SK-N-DZ (cell line): Measurements from ENCODE around the gene PRKCH.

Experiments
- DNase-seq: peaks from one replicate; pipeline ENCODE4 v3.0.0-alpha.2; 2015; ENCODE audit warnings: low spot score

The PRKCH gene

GRCh38 chr14:61531465-61532122 lies 210.2 kb downstream of the PRKCH start:
- no peak for DNase-seq

- DNase-seq = no peak
These were observed 210.7 kb downstream of the PRKCH start for GRCh38 chr14:61532123-61532505.

GRCh38 chr14:61532763-61533162 lies 211.4 kb downstream of the PRKCH start:
- DNase-seq = no peak

- no peak for DNase-seq
These were observed 212.3 kb downstream of the PRKCH start for GRCh38 chr14:61533513-61534255.

- no peak for DNase-seq
These were observed 213.7 kb downstream of the PRKCH start for GRCh38 chr14:61535032-61535431.

GRCh38 chr14:61535458-61535857 lies 214.1 kb downstream of the PRKCH start:
- no peak for DNase-seq

- no peak for DNase-seq
These were observed 215.5 kb downstream of the PRKCH start for GRCh38 chr14:61536661-61537562.

GRCh38 chr14:61537563-61538463 lies 216.4 kb downstream of the PRKCH start:
- no peak for DNase-seq

GRCh38 chr14:61538464-61539022 lies 217.2 kb downstream of the PRKCH start:
- DNase-seq = no peak

- no peak for DNase-seq
These were observed 218.3 kb downstream of the PRKCH start for GRCh38 chr14:61539631-61540030.

- DNase-seq = no peak
These were observed 219.6 kb downstream of the PRKCH start for GRCh38 chr14:61540931-61541330.

GRCh38 chr14:61542848-61543790 lies 221.7 kb downstream of the PRKCH start:
- no peak for DNase-seq

- no peak for DNase-seq
These were observed 222.6 kb downstream of the PRKCH start for GRCh38 chr14:61543946-61544345.

- DNase-seq = no peak
These were observed 223.3 kb downstream of the PRKCH start for GRCh38 chr14:61544448-61545330.

GRCh38 chr14:61545726-61546455 lies 224.5 kb downstream of the PRKCH start:
- DNase-seq = no peak

- DNase-seq = no peak
These were observed 226.0 kb downstream of the PRKCH start for GRCh38 chr14:61547186-61548069.

GRCh38 chr14:61549425-61549824 lies 228.0 kb downstream of the PRKCH start:
- no peak for DNase-seq
